Measurements from ENCODE around the gene TMEM52B.
"Not testable (repeated sequence)": the region's sequence is repeated elsewhere in the genome, so short reads cannot be mapped to it uniquely, and the experiment has no call there.

The TMEM52B gene

GRCh38 chr12:10182354-10183049, 3.7 kb downstream of the TMEM52B start:
- Histone ChIP-seq H4K20me1 (ENCODE audit: insufficient read depth) (no peaks in the 10 kb centered on the region), H3K9ac (no peak overlapping the region), H3K4me3 (IDR thresholded peaks at IDR 0.05; ENCODE audit: insufficient read depth, low read depth, low read length) (no peak overlapping the region), H3K27ac (no peak overlapping the region), H3K36me3 (ENCODE audit: insufficient read depth) (no peaks in the 10 kb centered on the region), H2AFZ (ENCODE audit: low read depth) (no peak overlapping the region), H3K4me2 (no peak overlapping the region), H3K27me3 (ENCODE audit: insufficient read depth, low read depth) (no peaks in the 10 kb centered on the region), H3K79me2 (ENCODE audit: insufficient read depth, low read depth) (no peaks in the 10 kb centered on the region), H3K4me1 (ENCODE audit: low read depth, poor library complexity, severe bottlenecking) (no peaks in the 10 kb centered on the region)
- TF ChIP-seq, protein P1, sequence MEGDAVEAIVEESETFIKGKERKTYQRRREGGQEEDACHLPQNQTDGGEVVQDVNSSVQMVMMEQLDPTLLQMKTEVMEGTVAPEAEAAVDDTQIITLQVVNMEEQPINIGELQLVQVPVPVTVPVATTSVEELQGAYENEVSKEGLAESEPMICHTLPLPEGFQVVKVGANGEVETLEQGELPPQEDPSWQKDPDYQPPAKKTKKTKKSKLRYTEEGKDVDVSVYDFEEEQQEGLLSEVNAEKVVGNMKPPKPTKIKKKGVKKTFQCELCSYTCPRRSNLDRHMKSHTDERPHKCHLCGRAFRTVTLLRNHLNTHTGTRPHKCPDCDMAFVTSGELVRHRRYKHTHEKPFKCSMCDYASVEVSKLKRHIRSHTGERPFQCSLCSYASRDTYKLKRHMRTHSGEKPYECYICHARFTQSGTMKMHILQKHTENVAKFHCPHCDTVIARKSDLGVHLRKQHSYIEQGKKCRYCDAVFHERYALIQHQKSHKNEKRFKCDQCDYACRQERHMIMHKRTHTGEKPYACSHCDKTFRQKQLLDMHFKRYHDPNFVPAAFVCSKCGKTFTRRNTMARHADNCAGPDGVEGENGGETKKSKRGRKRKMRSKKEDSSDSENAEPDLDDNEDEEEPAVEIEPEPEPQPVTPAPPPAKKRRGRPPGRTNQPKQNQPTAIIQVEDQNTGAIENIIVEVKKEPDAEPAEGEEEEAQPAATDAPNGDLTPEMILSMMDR (conservative IDR thresholded peaks at IDR 0.05; ENCODE audit: low read depth, low read length): no peak

GRCh38 chr12:10184261-10184843, 5.5 kb downstream of the TMEM52B start:
- H3K27me3 ChIP-seq (ENCODE audit: insufficient read depth, low read depth): no peaks in the 10 kb centered on the region
- no peaks in the 10 kb centered on the region for H3K36me3 ChIP-seq (ENCODE audit: insufficient read depth)

GRCh38 chr12:10186299-10186698, 7.5 kb downstream of the TMEM52B start:
- no peaks in the 10 kb centered on the region for H4K20me1 ChIP-seq (ENCODE audit: insufficient read depth)
- H3K4me2 ChIP-seq: no peak overlapping the region
- no peaks in the 10 kb centered on the region for H3K4me1 ChIP-seq (ENCODE audit: low read depth, poor library complexity, severe bottlenecking)
- TF ChIP-seq, protein P1 (conservative IDR thresholded peaks at IDR 0.05; ENCODE audit: low read depth, low read length): no peak
- no peaks in the 10 kb centered on the region for H3K79me2 ChIP-seq (ENCODE audit: insufficient read depth, low read depth)
- H3K9ac ChIP-seq: no peak overlapping the region
- H3K4me3 ChIP-seq (IDR thresholded peaks at IDR 0.05; ENCODE audit: insufficient read depth, low read depth, low read length): no peak overlapping the region
- H3K36me3 ChIP-seq (ENCODE audit: insufficient read depth): no peaks in the 10 kb centered on the region
- H3K27me3 ChIP-seq (ENCODE audit: insufficient read depth, low read depth): no peaks in the 10 kb centered on the region
- no peak overlapping the region for H3K27ac ChIP-seq
- H2AFZ ChIP-seq (ENCODE audit: low read depth): no peak overlapping the region

More at GRCh38 chr12:10184261-10184843, 5.5 kb downstream of the TMEM52B start:
- Histone ChIP-seq H3K4me1 (ENCODE audit: low read depth, poor library complexity, severe bottlenecking) (no peaks in the 10 kb centered on the region), H3K9ac (no peak overlapping the region), H3K4me3 (IDR thresholded peaks at IDR 0.05; ENCODE audit: insufficient read depth, low read depth, low read length) (no peak overlapping the region), H3K4me2 (no peak overlapping the region), H4K20me1 (ENCODE audit: insufficient read depth) (no peaks in the 10 kb centered on the region), H2AFZ (ENCODE audit: low read depth) (no peak overlapping the region), H3K27ac (no peak overlapping the region), H3K79me2 (ENCODE audit: insufficient read depth, low read depth) (no peaks in the 10 kb centered on the region)
- TF ChIP-seq, protein P1 (conservative IDR thresholded peaks at IDR 0.05; ENCODE audit: low read depth, low read length): no peak

- not testable (repeated sequence) for H3K9ac ChIP-seq; H2AFZ ChIP-seq (ENCODE audit: low read depth); H3K4me2 ChIP-seq; H3K4me1 ChIP-seq (ENCODE audit: low read depth, poor library complexity, severe bottlenecking); H3K36me3 ChIP-seq (ENCODE audit: insufficient read depth); H4K20me1 ChIP-seq (ENCODE audit: insufficient read depth); H3K4me3 ChIP-seq (IDR thresholded peaks at IDR 0.05; ENCODE audit: insufficient read depth, low read depth, low read length); H3K27ac ChIP-seq; H3K27me3 ChIP-seq (ENCODE audit: insufficient read depth, low read depth); H3K79me2 ChIP-seq (ENCODE audit: insufficient read depth, low read depth)
These were observed 8.1 kb downstream of the TMEM52B start for GRCh38 chr12:10186958-10187357.

DNA sequence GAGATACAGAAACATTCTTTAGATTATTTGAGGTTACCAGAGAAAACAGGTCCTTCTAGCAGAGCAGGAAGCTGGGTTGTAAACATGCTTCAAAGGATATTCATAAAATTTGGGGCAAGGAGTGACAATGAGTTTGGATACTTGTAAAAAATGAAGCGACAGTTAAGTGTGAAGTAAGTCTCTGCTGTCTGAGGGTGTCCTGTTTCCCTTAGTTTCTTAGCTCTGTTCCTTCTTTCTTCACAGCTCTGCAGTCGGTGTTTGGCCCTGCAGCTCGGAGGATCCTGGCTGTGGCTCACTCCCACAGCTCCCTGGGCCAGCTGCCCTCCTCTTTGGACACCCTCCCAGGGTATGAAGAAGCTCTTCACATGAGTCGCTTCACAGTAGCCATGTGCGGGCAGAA, 10.8 kb downstream of the TMEM52B start:
- Histone ChIP-seq H3K9ac (no peak overlapping the region), H3K79me2 (ENCODE audit: insufficient read depth, low read depth) (no peaks in the 10 kb centered on the region), H3K27me3 (ENCODE audit: insufficient read depth, low read depth) (no peaks in the 10 kb centered on the region), H4K20me1 (ENCODE audit: insufficient read depth) (no peaks in the 10 kb centered on the region), H3K4me3 (IDR thresholded peaks at IDR 0.05; ENCODE audit: insufficient read depth, low read depth, low read length) (no peak overlapping the region), H3K4me1 (ENCODE audit: low read depth, poor library complexity, severe bottlenecking) (no peaks in the 10 kb centered on the region), H2AFZ (ENCODE audit: low read depth) (no peak overlapping the region), H3K27ac (no peak overlapping the region), H3K4me2 (no peak overlapping the region), H3K36me3 (ENCODE audit: insufficient read depth) (no peaks in the 10 kb centered on the region)
- TF ChIP-seq, protein P1 (conservative IDR thresholded peaks at IDR 0.05; ENCODE audit: low read depth, low read length): no peak
